HepG2 (cell line): ENCODE data around the gene PRDM15. TPM values are rescaled to one million over a fixed set of nuclear protein-coding genes. Genes with fewer than 3 reads are reported as not detected.

ENCODE experiments used
- AHDC1 ChIP-seq: sonication (generic); formaldehyde crosslinking; IDR thresholded peaks from 2 replicates; pipeline ENCODE4 v1.5.1; 2020; ENCODE audit warnings: mild to moderate bottlenecking, missing genetic modification reagents, borderline replicate concordance
- BCL3 ChIP-seq: sonication (generic); formaldehyde crosslinking; IDR thresholded peaks from 2 replicates; pipeline ENCODE4 v1.5.1; 2020; ENCODE audit warnings: mild to moderate bottlenecking, missing genetic modification reagents, moderate library complexity
- CHD2 ChIP-seq: IDR thresholded peaks from 2 replicates; pipeline ENCODE4 v1.6.1; 2011; ENCODE audit warnings: low read depth, low read length, improper control_type of control experiment
- E2F5 ChIP-seq: sonication (generic); formaldehyde crosslinking; conservative IDR thresholded peaks from 2 replicates; pipeline ENCODE4 v1.4.0; 2020; ENCODE audit warnings: missing genetic modification reagents
- MED13 ChIP-seq: sonication (generic); formaldehyde crosslinking; IDR thresholded peaks from 2 replicates; pipeline ENCODE4 v1.5.0; 2020; ENCODE audit warnings: missing genetic modification reagents
- NFAT5 ChIP-seq: sonication (generic); formaldehyde crosslinking; IDR thresholded peaks from 2 replicates; pipeline ENCODE4 v1.4.0; 2020; ENCODE audit warnings: missing genetic modification reagents
- NFYB ChIP-seq: sonication (generic); formaldehyde crosslinking; IDR thresholded peaks from 2 replicates; pipeline ENCODE4 v1.4.0; 2020; ENCODE audit warnings: missing genetic modification reagents
- SRSF4 ChIP-seq: fragments of 200-400 bp; formaldehyde crosslinking; IDR thresholded peaks from one replicate; pipeline ENCODE4 v1.6.1; 2018; ENCODE audit warnings: mild to moderate bottlenecking, low read depth, low read length, moderate library complexity; ENCODE audit not compliant: poor library complexity, severe bottlenecking
- TOPORS ChIP-seq: sonication (generic); formaldehyde crosslinking; IDR thresholded peaks from 2 replicates; pipeline ENCODE4 v1.8.0; 2023; ENCODE audit warnings: mild to moderate bottlenecking, missing genetic modification reagents
- ZFY ChIP-seq: sonication (generic); formaldehyde crosslinking; IDR thresholded peaks from 2 replicates; pipeline ENCODE4 v1.4.0; 2020; ENCODE audit warnings: missing genetic modification reagents
- ZNF24 ChIP-seq: fragments of 450-650 bp; IDR thresholded peaks from 2 replicates; pipeline ENCODE4 v1.6.1; 2017; ENCODE audit warnings: antibody characterized with exemption, mild to moderate bottlenecking
- ZNF3 ChIP-seq: IDR thresholded peaks from 2 replicates; pipeline ENCODE4 v1.7.0; 2017; ENCODE audit warnings: inconsistent platforms
- ZNF33A ChIP-seq: sonication (generic); formaldehyde crosslinking; IDR thresholded peaks from 2 replicates; pipeline ENCODE4 v1.5.1; 2020; ENCODE audit warnings: missing genetic modification reagents, mild to moderate bottlenecking, moderate library complexity, borderline replicate concordance
- ZNF547 ChIP-seq: sonication (generic); formaldehyde crosslinking; IDR thresholded peaks from 2 replicates; pipeline ENCODE4 v1.5.1; 2020; ENCODE audit warnings: mild to moderate bottlenecking, missing genetic modification reagents
- ZNF577 ChIP-seq: sonication (generic); formaldehyde crosslinking; IDR thresholded peaks from 2 replicates; pipeline ENCODE4 v1.4.0; 2020; ENCODE audit warnings: mild to moderate bottlenecking, low read depth, missing genetic modification reagents, borderline replicate concordance
- ZNF773 ChIP-seq: sonication (generic); formaldehyde crosslinking; IDR thresholded peaks from 2 replicates; pipeline ENCODE4 v1.4.0; 2020; ENCODE audit warnings: missing genetic modification reagents, borderline replicate concordance
- polyA plus RNA-seq, 8 experiments: library from polyadenylated mRNA; depleted of rRNA in 3 of 8; stranded (reverse) in 7 of 8; unstranded in 1 of 8; fragments of >200 nt; fragmentation: Illumina TruSeq in 4 of 8; extraction: Trizol in 4 of 8; gene quantifications; 2 replicates each; pipeline versions ENCODE4 v1.2.1 to v1.2.3, GENCODE V29; 2011 to 2016; ENCODE audit warnings: low read depth in 4 of 8, missing spikeins in 1 of 8, mixed read lengths in 1 of 8; ENCODE audit not compliant: insufficient read depth in 1 of 8
- total RNA-seq, 5 experiments: library from RNA; depleted of rRNA; stranded (reverse); fragments of >200 nt; fragmentation: Illumina TruSeq; extraction: Trizol; gene quantifications; 2 replicates each; pipeline ENCODE4 v1.2.3, GENCODE V29; 2016; ENCODE audit warnings: low read depth in 1 of 5

PRDM15 gene
- total and polyA plus RNA-seq, 2 of the 13 experiments (the other 11 are each of a cell fraction or from before 2014, with no cell fraction given), result 4.0 to 6.9 TPM

- TF ChIP-seq TOPORS (CRISPR knock-in tag) (no peak), E2F5 (CRISPR knock-in tag) (no peak), SRSF4 (no peak), ZNF577 (no peak), ZNF3 (CRISPR knock-in tag) (no peak), NFYB (CRISPR knock-in tag) (no peak), ZNF33A (no peak), ZNF24 (no peak), MED13 (0 out of 2 replicates have a peak, but pooled peaks have one; percentile 17), NFAT5 (CRISPR knock-in tag) (no peak), BCL3 (peak; percentile 57; the same call in 1 of the 2 replicates), ZFY (CRISPR knock-in tag) (peak; percentile 90), AHDC1 (CRISPR knock-in tag) (no peak), ZNF773 (CRISPR knock-in tag) (no peak), ZNF547 (CRISPR knock-in tag) (peak; percentile 60; the same call in 1 of the 2 replicates), CHD2 (no peak)
Observed at GRCh38 chr21:41879190-41879998, at the start of gene PRDM15 (continued).
